AG04449 (cell line): ENCODE measurements around the gene FCHSD2.
"Not testable (repeated sequence)": the region's sequence is repeated elsewhere in the genome, so short reads cannot be mapped to it uniquely, and the experiment has no call there.

Experiments used
- CTCF ChIA-PET: fragments of 350-600 bp; formaldehyde crosslinking; extraction: SDS; loops from one replicate; lab custom pipeline; 2021; ENCODE audit warnings: antibody characterized with exemption; lab: Yijun Ruan, JAX
- POLR2A ChIA-PET: fragments of 400-600, 350-600 bp; formaldehyde crosslinking; extraction: SDS; loops from one replicate; lab custom pipeline; 2020; ENCODE audit warnings: antibody characterized with exemption, inconsistent platforms; lab: Yijun Ruan, JAX
- DNase-seq: peaks from one replicate; pipeline ENCODE4 v3.0.0-alpha.2; 2010; ENCODE audit warnings: low read depth, low spot score
- H3K4me3 ChIP-seq: 2 replicates; pipeline ENCODE4 v1.5.1; 2011; ENCODE audit warnings: low read depth, mild to moderate bottlenecking, control low read depth, low read length
- TF ChIP-seq, protein P1 (sequence below): IDR thresholded peaks from one replicate; pipeline ENCODE4 v1.5.1; 2011; ENCODE audit warnings: mild to moderate bottlenecking, moderate library complexity, low read length, control low read depth, inconsistent platforms; ENCODE audit not compliant: insufficient read depth; ENCODE audit errors: missing control alignments

The FCHSD2 gene

DNA sequence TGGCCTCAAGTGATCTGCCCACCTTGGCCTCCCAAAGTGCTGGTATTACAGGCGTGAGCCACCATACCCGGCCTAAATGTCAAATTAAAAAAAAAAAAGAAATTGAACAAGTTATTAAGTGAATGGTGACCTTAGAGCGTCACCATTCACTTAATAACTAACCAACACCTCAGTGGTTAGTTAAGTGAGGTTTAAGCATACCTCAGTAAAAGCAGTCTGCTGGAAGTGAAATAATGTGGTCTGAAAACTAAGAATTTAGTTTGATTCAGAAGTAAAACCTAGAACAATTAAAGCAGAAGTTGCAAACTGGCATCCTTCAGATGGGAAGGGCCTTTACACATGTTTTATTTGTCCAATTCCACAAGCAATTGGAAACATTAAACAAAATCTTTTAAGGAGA, 71.5 kb downstream of the FCHSD2 start:
- no peak for DNase-seq
- no peak overlapping the region for H3K4me3 ChIP-seq
- TF ChIP-seq, protein P1, sequence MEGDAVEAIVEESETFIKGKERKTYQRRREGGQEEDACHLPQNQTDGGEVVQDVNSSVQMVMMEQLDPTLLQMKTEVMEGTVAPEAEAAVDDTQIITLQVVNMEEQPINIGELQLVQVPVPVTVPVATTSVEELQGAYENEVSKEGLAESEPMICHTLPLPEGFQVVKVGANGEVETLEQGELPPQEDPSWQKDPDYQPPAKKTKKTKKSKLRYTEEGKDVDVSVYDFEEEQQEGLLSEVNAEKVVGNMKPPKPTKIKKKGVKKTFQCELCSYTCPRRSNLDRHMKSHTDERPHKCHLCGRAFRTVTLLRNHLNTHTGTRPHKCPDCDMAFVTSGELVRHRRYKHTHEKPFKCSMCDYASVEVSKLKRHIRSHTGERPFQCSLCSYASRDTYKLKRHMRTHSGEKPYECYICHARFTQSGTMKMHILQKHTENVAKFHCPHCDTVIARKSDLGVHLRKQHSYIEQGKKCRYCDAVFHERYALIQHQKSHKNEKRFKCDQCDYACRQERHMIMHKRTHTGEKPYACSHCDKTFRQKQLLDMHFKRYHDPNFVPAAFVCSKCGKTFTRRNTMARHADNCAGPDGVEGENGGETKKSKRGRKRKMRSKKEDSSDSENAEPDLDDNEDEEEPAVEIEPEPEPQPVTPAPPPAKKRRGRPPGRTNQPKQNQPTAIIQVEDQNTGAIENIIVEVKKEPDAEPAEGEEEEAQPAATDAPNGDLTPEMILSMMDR: no peak
- ChIA-PET POLR2A (no interaction called here), CTCF (no interaction called here)

DNA sequence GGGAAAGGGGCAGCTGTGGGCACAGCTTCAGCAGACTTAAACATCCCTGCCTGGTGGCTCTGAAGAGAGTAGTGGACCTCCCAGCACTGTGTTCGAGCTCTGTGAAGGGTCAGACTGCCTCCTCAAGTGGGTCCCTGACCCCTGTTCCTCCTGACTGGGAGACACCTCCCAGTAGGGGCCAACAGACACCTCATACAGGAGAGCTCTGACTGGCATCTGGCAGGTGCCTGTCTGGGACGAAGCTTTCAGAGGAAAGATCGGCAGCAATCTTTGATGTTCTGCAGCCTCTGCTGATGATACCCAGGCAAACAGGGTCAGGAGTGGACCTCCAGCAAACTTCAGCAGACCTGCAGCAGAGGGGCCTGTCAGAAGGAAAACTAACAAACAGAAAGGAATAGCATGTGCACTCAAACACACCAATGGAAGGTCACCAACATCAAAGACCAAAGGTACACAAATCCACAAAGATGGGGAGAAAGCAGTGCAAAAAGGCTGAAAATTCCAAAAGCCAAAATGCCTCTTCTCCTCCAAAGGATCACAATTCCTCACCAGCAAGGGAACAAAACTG, 80.2 kb downstream of the FCHSD2 start:
- POLR2A ChIA-PET: interaction anchor here (0.7 kb wide), 1 partner anchor 230 kb away, joined by 3 read pairs; no protein-coding TSS in a partner anchor
- H3K4me3 ChIP-seq, CTCF ChIA-PET, DNase-seq: not testable (repeated sequence)

DNA sequence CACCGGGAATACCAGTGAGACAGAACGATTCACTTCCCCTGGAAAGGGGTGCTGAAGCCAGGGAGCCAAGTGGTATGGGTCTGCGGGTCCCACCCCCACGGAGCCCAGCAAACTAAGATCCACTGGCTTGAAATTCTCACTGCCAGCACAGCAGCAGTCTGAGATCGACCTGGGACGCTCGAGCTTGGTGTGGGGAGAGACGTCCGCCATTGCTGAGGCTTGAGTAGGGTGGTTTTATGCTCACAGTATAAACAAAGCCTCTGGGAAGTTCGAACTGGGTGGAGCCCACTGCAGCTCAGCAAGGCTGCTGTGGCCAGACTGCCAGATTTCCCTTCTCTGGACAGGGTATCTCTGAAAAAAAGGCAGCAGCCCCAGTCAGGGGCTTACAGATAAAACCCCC, 80.7 kb downstream of the FCHSD2 start:
- CTCF ChIA-PET, DNase-seq, POLR2A ChIA-PET, H3K4me3 ChIP-seq: not testable (repeated sequence)

DNA sequence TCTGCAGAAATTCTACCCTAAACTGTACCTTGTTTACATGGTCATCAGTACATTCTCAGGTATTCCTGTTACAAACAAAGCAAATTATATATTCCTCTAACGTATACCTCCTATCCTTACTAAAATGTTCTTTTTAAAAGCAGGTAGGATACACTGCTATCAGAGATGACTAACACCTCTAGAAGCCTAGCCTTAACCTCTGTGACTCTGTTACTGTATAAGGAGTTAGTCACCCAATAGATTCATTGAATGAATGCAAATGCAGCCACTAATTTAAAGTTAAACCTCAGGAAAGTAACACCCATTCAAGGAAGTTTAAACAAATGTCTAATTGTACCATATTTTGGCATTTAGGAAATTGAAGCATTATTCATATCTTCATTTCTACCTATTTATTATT, 82.2 kb downstream of the FCHSD2 start:
- ChIA-PET CTCF (no interaction called here), POLR2A (no interaction called here)
- H3K4me3 ChIP-seq: no peak overlapping the region
- no peak for DNase-seq
- TF ChIP-seq, protein P1: no peak

DNA sequence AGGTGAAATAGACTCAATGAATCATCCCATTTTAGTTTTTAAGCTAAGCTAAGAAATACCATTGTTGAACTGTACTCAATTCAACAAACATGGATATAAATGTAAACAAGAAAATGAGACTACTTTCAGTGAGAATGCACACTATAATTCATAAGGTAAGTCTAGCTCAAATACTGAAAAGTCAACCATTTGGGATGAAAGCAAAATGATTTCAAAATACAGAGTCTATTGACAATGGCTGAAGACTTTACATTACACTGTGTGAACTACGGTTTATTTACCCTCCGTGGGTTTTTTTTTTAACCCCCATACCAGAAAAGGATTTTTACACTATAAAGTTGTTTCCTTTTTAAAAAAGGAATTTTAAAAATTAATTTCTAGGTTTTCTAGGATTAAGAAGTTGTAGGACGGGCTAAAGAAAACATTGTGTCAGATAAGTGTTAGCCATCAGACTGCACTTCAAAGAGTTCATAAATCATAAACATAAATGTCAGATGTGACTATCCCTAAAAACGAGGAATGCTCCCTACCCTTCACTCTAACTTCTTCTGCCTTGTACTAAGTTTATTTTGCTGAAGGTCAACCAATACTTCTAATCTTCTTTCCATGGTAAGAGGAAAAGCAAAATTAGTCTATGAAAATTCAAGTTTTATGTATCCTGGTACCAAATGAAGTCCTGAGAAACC, 83.0 kb downstream of the FCHSD2 start:
- no peak overlapping the region for H3K4me3 ChIP-seq
- TF ChIP-seq, protein P1: no peak
- ChIA-PET POLR2A (no interaction called here), CTCF (no interaction called here)
- no peak for DNase-seq

DNA sequence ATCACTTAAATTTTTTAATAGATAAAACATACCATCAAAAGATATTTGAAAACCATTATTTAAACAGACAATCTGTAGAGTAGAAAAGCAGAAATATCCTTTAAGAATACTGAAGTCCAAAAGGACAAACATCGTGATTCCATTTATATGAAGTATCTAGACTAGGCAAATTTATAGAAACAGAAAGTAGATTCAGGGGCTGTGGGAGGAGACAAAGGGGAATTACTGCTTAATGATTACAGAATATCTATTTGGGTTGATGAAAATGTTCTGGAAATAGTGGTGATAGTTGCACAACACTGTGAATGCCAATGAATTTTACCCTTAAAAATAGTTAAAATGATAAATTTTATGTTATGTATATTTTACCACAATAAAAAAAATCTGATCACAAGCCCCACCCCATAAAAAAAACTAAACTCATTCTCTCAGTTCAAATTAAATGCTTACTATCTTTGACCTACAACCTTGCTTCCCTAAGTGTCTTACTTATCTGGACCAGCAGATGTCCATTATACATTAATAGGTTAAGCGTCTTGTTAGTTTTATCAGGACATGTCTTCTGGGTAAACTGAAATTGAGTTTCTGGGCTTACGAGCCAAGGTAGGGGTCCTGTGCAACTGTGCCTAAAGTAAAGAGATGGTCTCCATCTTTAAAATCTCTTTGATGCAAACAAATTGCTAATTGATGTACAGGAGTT, 86.3 kb downstream of the FCHSD2 start:
- TF ChIP-seq, protein P1: no peak
- H3K4me3 ChIP-seq: no peak overlapping the region
- CTCF ChIA-PET: no interaction called here
- no peak for DNase-seq
- POLR2A ChIA-PET: no interaction called here

DNA sequence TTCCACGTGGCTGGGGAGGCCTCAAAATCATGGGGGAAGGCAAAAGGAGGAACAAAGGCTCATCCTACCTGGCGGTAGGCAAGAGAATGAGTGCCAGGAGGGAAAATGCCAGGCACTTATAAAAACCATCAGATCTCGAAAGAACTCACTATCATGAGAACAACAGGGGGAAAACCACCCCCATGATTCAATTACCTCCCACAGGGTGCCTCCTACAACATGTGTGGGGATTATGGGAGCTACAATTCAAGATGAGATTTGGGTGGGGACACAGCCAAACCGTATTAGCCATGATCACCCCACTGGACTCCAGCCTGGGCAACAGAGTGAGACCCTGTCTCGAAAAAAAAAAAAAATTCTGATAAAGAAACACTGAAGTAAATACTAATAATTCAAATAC, 87.1 kb downstream of the FCHSD2 start:
- ChIA-PET POLR2A (no interaction called here), CTCF (no interaction called here)
- DNase-seq: no peak
- TF ChIP-seq, protein P1: no peak
- no peak overlapping the region for H3K4me3 ChIP-seq
